Osteocyte (in vitro differentiated cells): ENCODE results near the gene CXCL5. TPM values are rescaled to one million over a fixed set of nuclear protein-coding genes. Genes with fewer than 3 reads are reported as not detected.

Source experiments
- DNase-seq: peaks from one replicate; pipeline ENCODE4 v3.0.0; 2021; ENCODE audit warnings: mixed read lengths; ENCODE audit not compliant: unreplicated experiment; ENCODE audit errors: extremely low spot score
- H3K27ac Mint-ChIP-seq: one replicate; pipeline ENCODE4 v1.8.0; 2021; ENCODE audit warnings: mild to moderate bottlenecking, mixed read lengths; ENCODE audit not compliant: unreplicated experiment
- H3K27me3 Mint-ChIP-seq: one replicate; pipeline ENCODE4 v1.8.0; 2021; ENCODE audit warnings: mixed read lengths; ENCODE audit not compliant: unreplicated experiment
- H3K36me3 Mint-ChIP-seq: one replicate; pipeline ENCODE4 v1.8.0; 2021; ENCODE audit warnings: mixed read lengths; ENCODE audit not compliant: unreplicated experiment
- H3K4me1 Mint-ChIP-seq: one replicate; pipeline ENCODE4 v1.8.0; 2021; ENCODE audit warnings: mixed read lengths; ENCODE audit not compliant: unreplicated experiment
- H3K4me3 Mint-ChIP-seq: one replicate; pipeline ENCODE4 v1.8.0; 2021; ENCODE audit warnings: mild to moderate bottlenecking, moderate library complexity, mixed read lengths; ENCODE audit not compliant: unreplicated experiment
- H3K9me3 Mint-ChIP-seq: one replicate; pipeline ENCODE4 v1.8.0; 2021; ENCODE audit warnings: mixed read lengths; ENCODE audit not compliant: unreplicated experiment
- total RNA-seq: library from RNA; stranded (reverse); gene quantifications from 2 replicates; pipeline ENCODE4 v1.2.1, GENCODE V29; 2021
- TF ChIP-seq, protein P1 (sequence below): fragments of 200-600 bp; sonication (generic); IDR thresholded peaks from 2 replicates; pipeline ENCODE4 v1.5.0; 2021; ENCODE audit warnings: antibody characterized with exemption, mild to moderate bottlenecking, moderate library complexity

CXCL5 gene
- total RNA-seq, 1 donor from 2014 or later, result 0.13 TPM

GRCh38 chr4:74028504-74028903 lies 30.0 kb upstream of the CXCL5 start:
- H3K27me3 Mint-ChIP-seq, result peaks cover 8% of the 10 kb centered on the region
- H3K4me3 Mint-ChIP-seq, result no peak overlapping the region
- H3K36me3 Mint-ChIP-seq, result peaks cover 2% of the 10 kb centered on the region
- H3K9me3 Mint-ChIP-seq, result peaks cover 27% of the 10 kb centered on the region
- no peak overlapping the region for H3K27ac Mint-ChIP-seq
- no peak for DNase-seq
- TF ChIP-seq, protein P1, sequence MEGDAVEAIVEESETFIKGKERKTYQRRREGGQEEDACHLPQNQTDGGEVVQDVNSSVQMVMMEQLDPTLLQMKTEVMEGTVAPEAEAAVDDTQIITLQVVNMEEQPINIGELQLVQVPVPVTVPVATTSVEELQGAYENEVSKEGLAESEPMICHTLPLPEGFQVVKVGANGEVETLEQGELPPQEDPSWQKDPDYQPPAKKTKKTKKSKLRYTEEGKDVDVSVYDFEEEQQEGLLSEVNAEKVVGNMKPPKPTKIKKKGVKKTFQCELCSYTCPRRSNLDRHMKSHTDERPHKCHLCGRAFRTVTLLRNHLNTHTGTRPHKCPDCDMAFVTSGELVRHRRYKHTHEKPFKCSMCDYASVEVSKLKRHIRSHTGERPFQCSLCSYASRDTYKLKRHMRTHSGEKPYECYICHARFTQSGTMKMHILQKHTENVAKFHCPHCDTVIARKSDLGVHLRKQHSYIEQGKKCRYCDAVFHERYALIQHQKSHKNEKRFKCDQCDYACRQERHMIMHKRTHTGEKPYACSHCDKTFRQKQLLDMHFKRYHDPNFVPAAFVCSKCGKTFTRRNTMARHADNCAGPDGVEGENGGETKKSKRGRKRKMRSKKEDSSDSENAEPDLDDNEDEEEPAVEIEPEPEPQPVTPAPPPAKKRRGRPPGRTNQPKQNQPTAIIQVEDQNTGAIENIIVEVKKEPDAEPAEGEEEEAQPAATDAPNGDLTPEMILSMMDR, result no peak
- H3K4me1 Mint-ChIP-seq, result no peaks in the 10 kb centered on the region

- H3K27ac Mint-ChIP-seq, result no peak overlapping the region
- H3K9me3 Mint-ChIP-seq, result peaks cover 25% of the 10 kb centered on the region
Observed at GRCh38 chr4:74023709-74024108, 25.2 kb upstream of the CXCL5 start.

DNA sequence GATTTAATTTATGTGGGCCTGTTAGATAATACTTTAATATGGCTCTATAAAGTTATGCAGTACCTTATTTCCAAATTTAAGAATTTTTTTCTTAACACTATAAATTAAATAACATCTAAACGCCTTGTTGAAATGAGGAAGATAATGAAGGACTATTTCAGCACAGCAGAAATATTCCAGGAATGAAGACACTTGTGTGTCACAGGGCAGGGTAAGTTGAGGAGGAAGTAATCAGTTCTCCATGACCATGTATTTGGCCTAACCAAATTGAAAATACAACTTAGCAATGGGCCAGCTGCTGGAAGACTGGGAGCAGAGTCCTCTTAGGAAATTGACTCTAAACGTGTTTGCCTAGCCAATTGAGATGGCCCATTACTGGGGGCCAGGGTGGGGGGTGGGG lies 23.1 kb upstream of the CXCL5 start:
- Mint-ChIP-seq H3K27me3 (peaks cover 35% of the 10 kb centered on the region), H3K9me3 (peaks cover 16% of the 10 kb centered on the region), H3K36me3 (no peaks in the 10 kb centered on the region), H3K27ac (no peak overlapping the region), H3K4me1 (no peaks in the 10 kb centered on the region), H3K4me3 (no peak overlapping the region)
- TF ChIP-seq, protein P1, result no peak
- DNase-seq, result no peak

More at GRCh38 chr4:74023709-74024108, 25.2 kb upstream of the CXCL5 start:
- Mint-ChIP-seq H3K27me3 (peaks cover 23% of the 10 kb centered on the region), H3K36me3 (peaks cover 2% of the 10 kb centered on the region), H3K4me3 (no peak overlapping the region), H3K4me1 (no peaks in the 10 kb centered on the region)
- DNase-seq, result no peak
- TF ChIP-seq, protein P1, result no peak

- H3K9me3 Mint-ChIP-seq, result no peaks in the 10 kb centered on the region
- H3K4me1 Mint-ChIP-seq, result no peaks in the 10 kb centered on the region
- H3K27me3 Mint-ChIP-seq, result peaks cover 53% of the 10 kb centered on the region
- no peaks in the 10 kb centered on the region for H3K36me3 Mint-ChIP-seq
- H3K4me3 Mint-ChIP-seq, result no peak overlapping the region
- H3K27ac Mint-ChIP-seq, result no peak overlapping the region
- no peak for DNase-seq
- TF ChIP-seq, protein P1, result no peak
Observed at GRCh38 chr4:74018771-74019170, 20.3 kb upstream of the CXCL5 start.

- no peak overlapping the region for H3K27ac Mint-ChIP-seq
- H3K9me3 Mint-ChIP-seq, result no peaks in the 10 kb centered on the region
- peaks cover 57% of the 10 kb centered on the region for H3K27me3 Mint-ChIP-seq
- TF ChIP-seq, protein P1, result no peak
- DNase-seq, result no peak
- H3K36me3 Mint-ChIP-seq, result no peaks in the 10 kb centered on the region
- H3K4me3 Mint-ChIP-seq, result no peak overlapping the region
- no peaks in the 10 kb centered on the region for H3K4me1 Mint-ChIP-seq
Observed at GRCh38 chr4:74018116-74018515, 19.6 kb upstream of the CXCL5 start.
